Tibial nerve (tissue), 4 donors: ENCODE measurements around the gene ZNF480.
A peak's percentile ranks its signal among the peaks of the same experiment; 100 is the strongest.

Source experiments
- CTCF ChIP-seq, 5 experiments: fragments of 200-600 bp in 3 of 5; fragments of 450-650 bp in 2 of 5; sonication (generic) in 3 of 5; IDR thresholded peaks; one replicate each; pipeline ENCODE4 v1.5.1; 2016 to 2019; ENCODE audit warnings: antibody characterized with exemption in 5 of 5, mild to moderate bottlenecking in 3 of 5, moderate library complexity in 2 of 5
- EP300 ChIP-seq, 2 donors: sonication (generic); formaldehyde crosslinking; IDR thresholded peaks; one replicate each; pipeline ENCODE4 v1.6.1; 2017; ENCODE audit warnings: antibody characterized with exemption in 2 of 2, mild to moderate bottlenecking in 1 of 2

- TF ChIP-seq CTCF (IDR thresholded peaks at IDR 0.05) (peak in 1 of 5 experiments; percentile 12), EP300 (IDR thresholded peaks at IDR 0.05) (peak; percentile 19 to 74)
Measured at GRCh38 chr19:52369559-52370340, 72.8 kb downstream of the ZNF480 start, which contains the start of gene ZNF880.
